Skeletal muscle satellite cell (primary cell): ENCODE results near the gene MAB21L4.

Source experiments
- H3K27me3 ChIP-seq: 2 replicates; pipeline ENCODE4 v1.7.0; 2013; ENCODE audit warnings: low read length; ENCODE audit not compliant: control insufficient read depth, insufficient read depth
- H3K36me3 ChIP-seq: 2 replicates; pipeline ENCODE4 v1.7.0; 2013; ENCODE audit warnings: mild to moderate bottlenecking, control low read depth, low read length; ENCODE audit not compliant: insufficient read depth
- H3K4me1 ChIP-seq: 2 replicates; pipeline ENCODE4 v1.7.0; 2013; ENCODE audit warnings: low read length; ENCODE audit not compliant: control insufficient read depth, insufficient read depth
- H3K4me2 ChIP-seq: 2 replicates; pipeline ENCODE4 v1.7.0; 2013; ENCODE audit warnings: mild to moderate bottlenecking, low read length
- H3K4me3 ChIP-seq: 2 replicates; pipeline ENCODE4 v1.7.0; 2013; ENCODE audit warnings: low read length
- H3K9ac ChIP-seq: 2 replicates; pipeline ENCODE4 v1.7.0; 2013; ENCODE audit warnings: mild to moderate bottlenecking, low read depth, low read length, moderate library complexity
- H3K9me3 ChIP-seq: replicated peaks from 2 replicates; pipeline ENCODE4 v1.7.0; 2013; ENCODE audit warnings: mild to moderate bottlenecking, control low read depth, low read length

MAB21L4 gene

DNA sequence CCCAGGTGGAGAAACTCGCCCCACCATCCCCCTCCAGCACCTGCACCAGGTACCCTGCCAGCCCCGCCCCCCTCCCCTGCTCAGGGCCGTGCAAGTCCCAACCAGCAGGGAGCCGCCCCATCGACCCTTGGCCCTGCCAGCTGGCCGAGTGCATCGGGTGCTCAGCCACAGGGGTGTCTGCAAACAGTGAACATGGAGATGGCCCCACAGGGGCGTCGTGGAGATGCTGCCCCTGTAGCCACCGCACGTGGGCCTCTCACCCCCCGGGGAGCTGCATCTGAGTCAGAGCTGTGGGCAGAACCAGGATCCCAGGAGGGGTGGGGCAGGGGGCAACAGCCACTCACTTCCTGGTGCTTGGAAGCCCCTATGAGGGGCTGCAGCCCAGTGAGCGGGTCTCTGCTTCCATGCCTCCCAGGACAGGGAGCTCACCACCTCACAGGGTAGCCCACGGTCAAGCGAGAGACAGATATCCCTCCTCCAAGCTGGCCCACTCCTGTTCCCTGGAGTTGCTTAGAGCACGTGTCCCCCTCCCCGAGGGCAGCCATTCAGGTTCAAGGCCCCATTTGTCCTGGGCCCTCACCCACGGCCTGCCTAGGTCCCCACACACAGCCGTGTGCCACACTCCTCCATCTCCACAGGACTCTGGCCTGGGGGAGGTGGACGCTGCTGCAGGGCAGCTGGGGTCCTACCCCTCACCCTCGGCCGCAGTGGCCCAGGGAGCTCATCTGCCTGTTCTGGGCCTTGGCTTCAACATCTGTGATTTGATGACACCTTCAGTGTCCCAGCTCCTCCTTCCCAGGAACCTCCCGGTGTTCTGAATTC is 1.1 kb upstream of the MAB21L4 start:
- peaks cover 3% of the 10 kb centered on the region for H3K27me3 ChIP-seq
- no peak overlapping the region for H3K9ac ChIP-seq
- no peak overlapping the region for H3K4me3 ChIP-seq
- no peak overlapping the region for H3K4me2 ChIP-seq
- peaks cover 13% of the 10 kb centered on the region for H3K4me1 ChIP-seq
- no peaks in the 10 kb centered on the region for H3K36me3 ChIP-seq
- no peaks in the 10 kb centered on the region for H3K9me3 ChIP-seq

DNA sequence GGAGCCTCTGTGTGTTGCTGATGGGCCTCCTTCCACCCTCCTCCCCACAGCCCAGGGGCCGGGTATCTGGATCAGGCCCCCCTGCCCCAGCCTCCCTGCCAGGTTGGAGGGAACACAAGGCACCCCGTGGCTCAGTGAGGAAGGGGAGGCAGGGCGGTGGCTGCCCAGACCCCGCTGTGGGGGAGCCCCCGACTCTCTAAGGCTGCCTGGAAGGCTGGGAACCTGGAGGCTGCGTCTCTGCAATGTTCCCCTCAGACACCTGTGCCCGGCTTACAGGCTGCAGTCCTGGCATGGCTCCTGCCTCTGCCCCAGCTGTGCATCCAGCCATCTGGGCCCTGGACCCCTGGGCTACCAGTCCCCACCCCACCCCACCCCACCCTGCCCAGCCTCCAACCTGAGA is 438 bp upstream of the MAB21L4 start:
- Histone ChIP-seq H3K4me3 (no peak overlapping the region), H3K27me3 (peaks cover 10% of the 10 kb centered on the region), H3K4me1 (peaks cover 13% of the 10 kb centered on the region), H3K9me3 (no peaks in the 10 kb centered on the region), H3K4me2 (no peak overlapping the region), H3K36me3 (no peaks in the 10 kb centered on the region), H3K9ac (no peak overlapping the region)

DNA sequence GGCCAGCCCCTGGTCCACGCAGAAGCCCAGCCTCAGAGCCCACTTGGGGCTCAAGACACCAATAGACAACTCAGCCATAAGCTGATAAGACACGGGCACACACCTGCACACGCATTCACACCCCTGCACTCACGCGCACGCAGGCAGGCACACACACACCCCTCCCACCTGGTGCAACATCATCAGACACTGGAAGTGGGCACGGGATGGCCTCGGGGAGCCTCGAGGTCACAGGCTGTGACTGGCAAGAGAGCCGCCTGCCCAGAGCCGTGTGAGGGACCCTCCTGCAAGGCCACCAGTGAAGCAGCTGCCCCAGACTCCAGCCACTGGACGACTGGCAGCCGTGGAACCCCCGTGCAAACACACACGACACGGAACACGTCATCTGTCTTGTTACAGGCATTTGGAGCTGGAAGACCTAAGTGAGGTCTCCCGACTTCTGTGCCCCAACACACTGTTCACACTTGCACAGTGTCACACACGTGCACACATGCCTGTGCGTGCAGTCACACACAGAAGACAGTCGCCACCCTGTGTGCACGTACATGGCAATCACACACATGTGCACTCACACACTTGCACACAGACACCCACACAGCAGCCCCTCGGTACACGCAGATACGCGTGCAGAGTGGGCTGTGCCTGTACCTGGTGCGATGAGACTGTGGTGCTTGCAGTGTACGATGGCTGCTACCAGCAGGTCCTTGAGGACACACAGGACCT is 959 bp downstream of the MAB21L4 start:
- H3K36me3 ChIP-seq, result no peaks in the 10 kb centered on the region
- H3K4me2 ChIP-seq, result no peak overlapping the region
- peaks cover 13% of the 10 kb centered on the region for H3K4me1 ChIP-seq
- H3K27me3 ChIP-seq, result peaks cover 14% of the 10 kb centered on the region
- no peak overlapping the region for H3K9ac ChIP-seq
- H3K4me3 ChIP-seq, result no peak overlapping the region
- H3K9me3 ChIP-seq, result no peaks in the 10 kb centered on the region

DNA sequence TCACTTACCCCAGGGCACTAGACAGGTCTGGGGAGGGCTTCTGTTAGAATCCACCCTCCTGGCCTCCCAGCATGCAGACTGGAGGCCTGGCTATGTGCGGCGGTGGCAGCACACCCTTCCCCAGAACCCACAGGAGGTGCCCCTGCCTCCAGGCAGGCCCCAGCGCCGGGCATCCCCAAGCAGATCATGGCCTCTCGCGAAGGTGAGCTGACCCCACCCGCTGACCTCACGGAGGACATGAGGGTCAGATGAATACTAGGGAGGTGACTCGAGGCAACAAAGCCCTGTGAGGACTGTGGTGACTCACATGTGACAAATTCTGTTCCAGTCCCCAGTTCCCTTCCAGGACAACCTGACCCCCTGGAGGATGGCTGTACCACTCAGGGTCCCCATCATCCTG is 1.9 kb downstream of the MAB21L4 start:
- no peaks in the 10 kb centered on the region for H3K9me3 ChIP-seq
- H3K4me3 ChIP-seq, result no peak overlapping the region
- peaks cover 14% of the 10 kb centered on the region for H3K27me3 ChIP-seq
- H3K4me1 ChIP-seq, result peaks cover 13% of the 10 kb centered on the region
- peak overlapping the region; percentile 52 for H3K4me2 ChIP-seq
- no peaks in the 10 kb centered on the region for H3K36me3 ChIP-seq
- H3K9ac ChIP-seq, result no peak overlapping the region

DNA sequence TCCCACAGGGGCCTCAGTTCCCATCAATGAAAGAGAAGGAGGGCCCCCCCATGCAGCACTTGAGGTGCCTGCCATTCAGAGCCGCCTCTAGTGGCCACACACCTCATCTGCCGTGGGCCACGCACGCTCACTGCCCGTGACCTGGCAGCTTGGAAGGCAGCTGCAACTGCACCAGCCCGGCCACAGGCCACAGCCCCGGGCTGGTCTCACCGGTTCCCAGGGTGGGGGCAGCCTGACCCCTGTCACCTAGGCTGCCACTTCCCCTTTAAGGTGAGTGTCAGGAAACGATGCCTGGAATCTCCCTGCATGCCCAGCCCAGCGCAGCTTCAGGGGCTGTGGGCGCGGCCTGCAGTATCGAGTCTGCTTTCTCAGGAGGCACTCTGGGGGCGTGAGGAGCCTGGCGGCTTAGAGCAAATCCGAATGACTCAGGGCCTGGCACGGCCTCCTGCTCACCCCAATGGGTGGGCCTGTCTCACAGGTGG is 2.6 kb downstream of the MAB21L4 start:
- no peaks in the 10 kb centered on the region for H3K9me3 ChIP-seq
- peak overlapping the region; percentile 52 for H3K4me2 ChIP-seq
- H3K4me3 ChIP-seq, result no peak overlapping the region
- peaks cover 13% of the 10 kb centered on the region for H3K4me1 ChIP-seq
- H3K27me3 ChIP-seq, result peaks cover 14% of the 10 kb centered on the region
- no peak overlapping the region for H3K9ac ChIP-seq
- no peaks in the 10 kb centered on the region for H3K36me3 ChIP-seq

DNA sequence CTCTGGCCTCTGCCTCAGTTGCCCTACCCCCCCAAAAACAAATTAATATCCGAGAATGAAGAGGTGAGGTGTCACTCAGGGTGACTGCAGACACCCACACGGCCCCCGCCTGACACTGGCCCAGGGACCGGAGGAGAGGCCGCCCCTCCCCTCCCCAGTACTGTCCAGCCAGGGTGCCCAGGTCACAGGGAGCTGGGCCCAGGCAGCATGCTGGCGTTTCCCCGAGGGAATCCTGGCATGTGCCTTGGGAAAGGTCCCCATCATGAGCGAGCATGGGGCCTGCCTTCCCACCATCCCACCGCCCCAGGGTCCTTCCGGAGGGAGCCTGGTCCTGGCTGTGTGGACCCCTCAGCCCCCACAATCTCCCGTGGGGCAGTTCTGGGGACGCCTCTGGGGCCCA is 3.0 kb downstream of the MAB21L4 start:
- no peak overlapping the region for H3K4me2 ChIP-seq
- no peaks in the 10 kb centered on the region for H3K36me3 ChIP-seq
- H3K9ac ChIP-seq, result no peak overlapping the region
- no peak overlapping the region for H3K4me3 ChIP-seq
- no peaks in the 10 kb centered on the region for H3K9me3 ChIP-seq
- H3K4me1 ChIP-seq, result peaks cover 13% of the 10 kb centered on the region
- H3K27me3 ChIP-seq, result peaks cover 14% of the 10 kb centered on the region

DNA sequence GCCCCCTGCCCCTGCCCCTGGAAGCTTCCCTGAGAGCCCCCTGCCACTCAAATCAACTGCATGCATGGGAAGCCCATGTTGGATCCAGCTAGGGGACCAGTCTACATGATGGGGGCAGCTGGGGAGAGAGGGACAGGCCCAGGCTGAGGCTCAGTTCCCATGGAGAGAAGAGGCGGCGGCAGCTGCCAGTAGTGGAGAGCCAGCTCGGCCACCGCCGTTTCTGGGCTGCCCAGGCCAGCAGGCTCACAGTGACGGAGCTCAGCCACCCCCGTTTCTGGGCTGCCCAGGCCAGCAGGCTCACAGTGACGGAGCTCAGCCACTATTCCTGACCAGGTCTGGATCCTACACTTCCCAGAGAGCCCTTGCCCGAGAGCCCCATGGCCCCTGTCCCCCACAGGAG is 3.6 kb downstream of the MAB21L4 start:
- H3K4me2 ChIP-seq, result no peak overlapping the region
- H3K9ac ChIP-seq, result no peak overlapping the region
- no peaks in the 10 kb centered on the region for H3K36me3 ChIP-seq
- H3K9me3 ChIP-seq, result no peaks in the 10 kb centered on the region
- no peak overlapping the region for H3K4me3 ChIP-seq
- H3K4me1 ChIP-seq, result peaks cover 13% of the 10 kb centered on the region
- peaks cover 14% of the 10 kb centered on the region for H3K27me3 ChIP-seq

DNA sequence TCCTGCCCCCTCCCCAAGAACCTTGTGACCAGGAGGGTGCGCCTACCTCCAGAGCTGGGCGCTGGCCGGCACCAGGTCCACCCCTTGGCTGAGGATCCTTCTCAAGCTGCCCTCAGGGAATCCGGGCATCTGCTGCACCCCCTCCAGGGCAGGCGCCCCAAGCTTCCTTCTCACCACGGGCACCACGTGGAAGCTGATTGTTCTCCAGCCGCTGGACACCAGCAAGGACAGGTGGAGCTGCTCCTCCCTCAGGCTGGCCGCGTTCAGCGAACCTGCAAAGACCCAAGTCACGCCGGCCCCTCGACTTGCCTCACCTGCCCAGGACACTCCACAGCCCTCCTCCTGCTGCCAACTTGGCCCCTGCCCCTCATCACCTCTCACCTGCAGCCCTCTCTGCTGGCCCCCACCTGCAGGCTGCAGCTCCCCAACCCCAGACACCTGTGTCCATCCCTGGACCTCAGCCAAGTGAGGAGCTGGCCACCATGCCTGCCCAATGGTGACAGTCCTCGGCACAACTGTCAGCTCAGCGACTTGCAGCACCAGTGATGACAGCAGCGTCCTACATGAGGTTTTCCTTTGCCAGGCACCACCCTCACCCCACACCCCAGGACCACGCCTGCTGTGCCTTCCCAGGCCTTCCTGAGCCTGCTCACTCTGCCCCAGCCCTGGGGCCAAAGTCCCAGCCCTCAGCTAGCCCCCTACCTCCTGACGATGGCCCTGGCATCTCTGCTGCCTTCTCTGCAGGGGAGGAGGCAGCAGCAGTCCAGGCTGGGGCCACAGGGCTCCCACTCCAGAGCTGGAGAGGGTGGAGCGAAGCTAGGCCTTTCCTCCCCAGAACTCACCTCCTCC is 4.2 kb downstream of the MAB21L4 start:
- Histone ChIP-seq H3K9me3 (no peaks in the 10 kb centered on the region), H3K9ac (no peak overlapping the region), H3K4me1 (peaks cover 13% of the 10 kb centered on the region), H3K4me3 (no peak overlapping the region), H3K27me3 (peaks cover 14% of the 10 kb centered on the region), H3K36me3 (no peaks in the 10 kb centered on the region), H3K4me2 (no peak overlapping the region)

DNA sequence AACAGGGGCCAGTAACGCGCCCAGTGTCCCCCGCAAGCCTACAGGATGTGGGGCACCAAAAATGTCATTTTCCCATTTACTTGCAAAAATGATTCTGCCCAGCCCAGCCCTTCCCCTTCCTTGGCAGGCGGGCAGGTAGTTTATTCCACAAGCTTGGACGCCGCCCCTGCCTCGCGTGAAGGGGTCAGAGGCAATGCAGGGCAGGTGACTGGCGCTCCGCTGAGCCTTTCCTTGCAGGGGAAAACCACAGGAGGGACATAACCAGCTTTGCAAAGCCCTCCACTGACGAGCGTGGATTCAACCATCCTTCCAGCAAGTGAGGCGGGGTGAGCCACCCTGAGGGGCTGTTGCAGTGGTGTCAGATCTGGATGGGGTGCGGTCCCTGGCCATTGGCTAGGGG is 5.3 kb downstream of the MAB21L4 start:
- H3K9me3 ChIP-seq, result no peaks in the 10 kb centered on the region
- H3K4me1 ChIP-seq, result peaks cover 13% of the 10 kb centered on the region
- no peak overlapping the region for H3K9ac ChIP-seq
- H3K4me3 ChIP-seq, result no peak overlapping the region
- peaks cover 14% of the 10 kb centered on the region for H3K27me3 ChIP-seq
- H3K36me3 ChIP-seq, result no peaks in the 10 kb centered on the region
- no peak overlapping the region for H3K4me2 ChIP-seq

DNA sequence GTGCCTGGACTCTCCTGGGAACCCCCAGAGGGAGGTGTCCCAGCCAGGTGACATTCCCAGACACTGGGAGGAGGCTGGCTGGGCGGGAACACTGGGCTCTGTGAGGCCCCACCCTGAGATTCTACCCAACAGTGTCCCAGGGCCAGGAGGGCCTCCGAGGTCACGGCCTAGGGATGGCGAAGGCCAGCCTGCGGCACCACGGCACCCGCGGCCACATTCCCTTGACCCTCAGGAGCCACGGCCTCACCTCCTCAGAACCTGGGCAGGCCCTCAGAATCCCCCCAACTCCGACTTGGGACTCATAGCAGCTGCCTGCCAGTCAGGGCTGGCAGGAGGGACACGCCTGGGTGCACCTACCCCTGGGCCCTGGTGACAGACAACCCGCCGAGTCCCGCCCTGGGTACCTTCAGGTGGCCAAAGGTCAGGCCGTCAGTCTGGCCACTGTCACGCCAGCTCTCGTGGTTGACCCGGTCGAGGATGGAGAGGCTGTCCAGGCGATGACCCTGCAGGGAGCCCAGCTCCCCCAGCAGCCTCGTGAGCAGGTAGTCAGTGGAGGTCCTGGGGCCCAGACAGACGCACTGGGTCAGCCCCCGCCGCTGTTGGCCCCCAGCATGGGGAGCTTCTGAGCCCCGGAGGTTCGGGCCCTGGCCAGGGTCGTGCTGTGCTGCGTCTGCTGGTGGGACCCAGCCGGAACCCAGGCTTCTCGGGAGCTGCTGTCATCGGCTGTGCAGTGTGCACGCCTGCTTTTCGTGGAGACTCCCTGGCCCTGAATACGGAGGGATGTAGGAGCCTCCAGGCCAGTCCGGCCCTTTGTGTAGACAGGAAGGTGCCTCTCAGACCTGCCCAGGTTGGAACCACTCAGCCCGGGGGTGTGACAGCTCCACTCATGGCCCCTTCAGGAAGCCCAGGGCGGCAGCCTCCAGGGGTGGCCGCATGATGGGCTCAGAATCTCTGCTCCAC is 6.1 kb downstream of the MAB21L4 start:
- Histone ChIP-seq H3K4me3 (no peak overlapping the region), H3K9ac (no peak overlapping the region), H3K27me3 (peaks cover 14% of the 10 kb centered on the region), H3K36me3 (no peaks in the 10 kb centered on the region), H3K4me1 (peaks cover 13% of the 10 kb centered on the region), H3K4me2 (no peak overlapping the region), H3K9me3 (no peaks in the 10 kb centered on the region)
